ENCODE results near the gene MAN2C1.
"Not testable (repeated sequence)": the region's sequence is repeated elsewhere in the genome, so short reads cannot be mapped to it uniquely, and the experiment has no call there.

Gene MAN2C1

GRCh38 chr15:75361361-75361988 lies 6.9 kb downstream of the MAN2C1 start:
- FAIRE-seq, result no peak
- DNase-seq (ENCODE audit: low spot score), result no peak

- DNase-seq (ENCODE audit: low spot score) (no peak), FAIRE-seq (no peak)
Measured at GRCh38 chr15:75360856-75361255, 7.6 kb downstream of the MAN2C1 start.

GRCh38 chr15:75360391-75360790 lies 8.0 kb downstream of the MAN2C1 start:
- no peak for FAIRE-seq
- no peak for DNase-seq (ENCODE audit: low spot score)

- FAIRE-seq, result no peak
- no peak for DNase-seq (ENCODE audit: low spot score)
Measured at GRCh38 chr15:75359537-75360250, 8.7 kb downstream of the MAN2C1 start.

- DNase-seq (ENCODE audit: low spot score), result no peak
- no peak for FAIRE-seq
Measured at GRCh38 chr15:75358771-75359536, 9.5 kb downstream of the MAN2C1 start.

- FAIRE-seq (no peak), DNase-seq (ENCODE audit: low spot score) (no peak)
Measured at GRCh38 chr15:75357976-75358673, 10.3 kb downstream of the MAN2C1 start.

GRCh38 chr15:75356517-75356916 lies 11.9 kb downstream of the MAN2C1 start:
- DNase-seq (ENCODE audit: low spot score) (no peak), FAIRE-seq (no peak)

- DNase-seq (ENCODE audit: low spot score) (no peak), FAIRE-seq (no peak)
Measured at GRCh38 chr15:75356006-75356405, 12.4 kb downstream of the MAN2C1 start.

GRCh38 chr15:75355369-75355768 lies 13.0 kb downstream of the MAN2C1 start:
- no peak for DNase-seq (ENCODE audit: low spot score)
- FAIRE-seq, result no peak

GRCh38 chr15:75354454-75354853 lies 14.0 kb downstream of the MAN2C1 start:
- FAIRE-seq (no peak), DNase-seq (ENCODE audit: low spot score) (no peak)

GRCh38 chr15:75353604-75354003 lies 14.8 kb downstream of the MAN2C1 start:
- no peak for FAIRE-seq

GRCh38 chr15:75352186-75353080 lies 16.0 kb downstream of the MAN2C1 start:
- peak; percentile 32 for FAIRE-seq
- no peak for DNase-seq (ENCODE audit: low spot score)

More at GRCh38 chr15:75353604-75354003, 14.8 kb downstream of the MAN2C1 start:
- no peak for DNase-seq (ENCODE audit: low spot score)

- no peak for DNase-seq (ENCODE audit: low spot score)
Measured at GRCh38 chr15:75350601-75351361, 17.6 kb downstream of the MAN2C1 start.

GRCh38 chr15:75349851-75350588 lies 18.4 kb downstream of the MAN2C1 start:
- DNase-seq (ENCODE audit: low spot score) (no peak), FAIRE-seq (peak; percentile 27)

More at GRCh38 chr15:75350601-75351361, 17.6 kb downstream of the MAN2C1 start:
- FAIRE-seq, result no peak

- DNase-seq (ENCODE audit: low spot score); FAIRE-seq: not testable (repeated sequence)
Measured at GRCh38 chr15:75349351-75349669, 19.1 kb downstream of the MAN2C1 start.

- DNase-seq (ENCODE audit: low spot score), result peak; percentile 26
- no peak for FAIRE-seq
Measured at GRCh38 chr15:75348562-75349350, 19.7 kb downstream of the MAN2C1 start.

- peak; percentile 44 for DNase-seq (ENCODE audit: low spot score)
- no peak for FAIRE-seq
Measured at GRCh38 chr15:75348034-75348561, 20.3 kb downstream of the MAN2C1 start.
